Embryonic facial prominence (tissue), 1 donor: ENCODE data around the gene PLCG1.

ENCODE experiments used
- DNase-seq: peaks from one replicate; pipeline ENCODE4 v3.0.0-alpha.2; 2016; ENCODE audit errors: extremely low spot score

The PLCG1 gene

DNA sequence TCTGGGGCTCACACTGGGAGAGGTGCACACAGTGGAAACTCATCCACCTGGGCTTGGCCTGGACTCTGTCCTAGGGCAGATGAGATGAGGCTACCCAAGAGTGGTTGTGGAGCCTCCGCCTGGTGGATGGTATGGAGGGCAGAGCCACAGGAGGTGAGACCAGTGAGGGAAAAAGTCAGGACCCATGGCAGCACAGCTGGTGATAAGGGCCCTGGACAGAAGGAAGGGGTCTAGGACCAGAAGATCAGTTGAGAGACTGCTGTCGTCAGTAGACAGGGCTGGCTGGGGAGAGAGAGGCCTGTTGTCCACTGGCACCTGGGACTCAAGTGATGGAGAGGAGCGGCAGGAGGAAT lies 29.8 kb downstream of the PLCG1 start:
- no peak for DNase-seq

DNA sequence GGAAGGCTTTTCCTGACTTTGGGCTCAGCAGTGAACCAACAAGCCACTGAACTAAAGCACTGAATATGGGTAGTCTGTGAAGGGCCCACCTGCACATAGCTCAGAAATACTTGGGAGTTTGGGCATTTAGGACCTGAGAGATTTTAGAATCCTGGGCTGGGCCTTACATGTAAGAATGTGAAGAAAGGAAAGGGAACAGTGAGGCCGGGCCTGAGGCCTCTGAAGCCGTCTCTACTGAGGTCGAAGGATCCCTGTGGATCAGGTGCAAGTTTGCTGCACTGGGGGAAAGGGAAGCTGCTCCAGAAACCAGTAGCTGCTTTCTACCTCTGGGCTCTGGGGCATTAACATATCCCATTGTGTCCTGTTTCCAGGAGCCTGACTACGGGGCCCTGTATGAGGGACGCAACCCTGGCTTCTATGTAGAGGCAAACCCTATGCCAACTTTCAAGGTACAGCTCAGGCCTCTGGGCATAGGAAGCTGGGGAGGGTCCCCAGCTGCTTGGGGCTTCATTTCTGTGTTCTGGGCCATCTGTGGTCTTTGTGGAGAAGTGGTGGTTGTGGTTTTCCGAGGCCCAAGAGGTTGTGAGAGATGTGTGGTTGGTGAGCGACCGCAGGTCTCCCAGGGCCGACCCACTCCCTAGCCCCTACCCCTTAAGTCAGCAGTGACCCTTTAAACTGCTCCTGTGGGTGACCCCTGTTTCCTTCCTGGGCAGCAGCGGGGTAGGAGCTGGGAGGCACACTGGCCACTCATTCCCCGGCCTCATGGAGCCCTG lies 30.3 kb downstream of the PLCG1 start:
- no peak for DNase-seq

DNA sequence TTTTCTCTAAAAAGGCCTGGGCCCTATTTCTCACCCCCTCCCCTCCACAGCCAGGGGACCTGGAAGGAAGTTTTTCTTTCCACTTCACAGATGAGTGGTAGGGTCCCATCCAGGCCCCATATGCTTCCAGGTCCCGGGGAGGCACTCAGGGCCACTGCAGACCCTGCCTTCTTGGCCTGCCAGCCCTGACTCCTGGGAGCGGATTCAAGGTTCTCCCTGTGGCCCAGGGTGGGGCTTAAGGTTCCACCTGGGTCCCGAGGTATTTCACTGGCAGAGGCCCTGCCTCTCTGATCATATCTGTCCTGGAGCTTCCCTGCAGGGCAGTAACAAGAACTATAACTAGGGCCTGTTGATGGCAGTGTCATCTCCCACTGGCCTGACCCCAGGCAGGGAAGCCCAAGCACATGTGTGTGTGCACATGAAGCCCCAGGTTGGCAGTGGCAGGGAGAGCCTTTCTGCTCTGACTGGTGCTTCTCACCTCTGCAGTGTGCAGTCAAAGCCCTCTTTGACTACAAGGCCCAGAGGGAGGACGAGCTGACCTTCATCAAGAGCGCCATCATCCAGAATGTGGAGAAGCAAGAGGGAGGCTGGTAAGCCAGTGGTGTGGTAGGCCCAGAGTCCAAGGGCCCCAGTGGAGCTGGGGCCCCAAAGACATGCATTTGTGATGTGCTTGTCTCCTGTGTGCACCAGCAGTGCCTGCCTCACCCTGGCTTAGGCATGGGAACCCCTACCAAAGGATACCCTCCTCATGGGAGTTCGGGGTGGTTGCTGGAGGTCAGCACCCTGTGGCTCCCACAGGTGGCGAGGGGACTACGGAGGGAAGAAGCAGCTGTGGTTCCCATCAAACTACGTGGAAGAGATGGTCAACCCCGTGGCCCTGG lies 31.2 kb downstream of the PLCG1 start:
- DNase-seq: no peak

DNA sequence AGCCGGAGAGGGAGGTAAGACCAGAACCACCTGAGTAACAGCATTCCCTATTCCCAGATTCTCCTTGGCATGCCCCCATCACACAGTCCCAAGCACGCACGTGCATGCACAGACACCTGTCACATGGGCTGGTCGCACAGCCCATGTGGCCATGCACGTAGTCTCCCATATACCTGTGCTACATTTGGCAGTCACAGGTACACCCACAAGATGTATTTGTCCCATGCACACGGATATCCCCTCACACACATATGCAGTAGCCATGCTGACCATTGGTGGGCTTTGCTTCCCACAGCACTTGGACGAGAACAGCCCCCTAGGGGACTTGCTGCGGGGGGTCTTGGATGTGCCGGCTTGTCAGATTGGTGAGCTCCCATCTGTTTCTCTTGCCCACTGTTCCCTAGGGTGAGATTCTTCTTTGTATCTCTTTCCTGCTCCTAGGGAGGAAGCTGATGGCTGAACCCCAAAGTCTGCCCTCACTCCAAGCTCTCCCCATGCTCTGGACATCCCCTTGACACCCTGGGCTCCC lies 31.9 kb downstream of the PLCG1 start:
- DNase-seq: no peak

DNA sequence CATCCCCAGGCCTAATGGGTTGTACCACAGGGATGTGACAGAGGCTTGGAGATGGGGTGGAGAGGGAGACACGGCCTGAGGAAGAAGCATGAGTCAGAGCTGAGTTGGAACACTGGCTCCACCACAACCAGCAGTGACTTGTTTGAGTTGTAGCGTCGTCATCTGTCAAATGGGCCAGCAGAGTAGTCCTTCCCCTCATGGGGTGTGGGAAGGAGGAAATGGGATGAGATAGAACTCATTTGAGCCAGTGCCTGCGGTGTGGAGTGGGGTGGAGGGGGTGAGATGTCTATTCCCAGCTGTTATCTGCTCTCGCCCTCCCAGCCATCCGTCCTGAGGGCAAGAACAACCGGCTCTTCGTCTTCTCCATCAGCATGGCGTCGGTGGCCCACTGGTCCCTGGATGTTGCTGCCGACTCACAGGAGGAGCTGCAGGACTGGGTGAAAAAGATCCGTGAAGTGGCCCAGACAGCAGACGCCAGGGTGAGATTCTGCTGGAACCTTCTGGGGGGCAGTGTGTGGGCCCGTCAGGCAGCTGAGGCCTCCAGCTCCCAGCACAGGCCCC lies 32.5 kb downstream of the PLCG1 start:
- DNase-seq: no peak

DNA sequence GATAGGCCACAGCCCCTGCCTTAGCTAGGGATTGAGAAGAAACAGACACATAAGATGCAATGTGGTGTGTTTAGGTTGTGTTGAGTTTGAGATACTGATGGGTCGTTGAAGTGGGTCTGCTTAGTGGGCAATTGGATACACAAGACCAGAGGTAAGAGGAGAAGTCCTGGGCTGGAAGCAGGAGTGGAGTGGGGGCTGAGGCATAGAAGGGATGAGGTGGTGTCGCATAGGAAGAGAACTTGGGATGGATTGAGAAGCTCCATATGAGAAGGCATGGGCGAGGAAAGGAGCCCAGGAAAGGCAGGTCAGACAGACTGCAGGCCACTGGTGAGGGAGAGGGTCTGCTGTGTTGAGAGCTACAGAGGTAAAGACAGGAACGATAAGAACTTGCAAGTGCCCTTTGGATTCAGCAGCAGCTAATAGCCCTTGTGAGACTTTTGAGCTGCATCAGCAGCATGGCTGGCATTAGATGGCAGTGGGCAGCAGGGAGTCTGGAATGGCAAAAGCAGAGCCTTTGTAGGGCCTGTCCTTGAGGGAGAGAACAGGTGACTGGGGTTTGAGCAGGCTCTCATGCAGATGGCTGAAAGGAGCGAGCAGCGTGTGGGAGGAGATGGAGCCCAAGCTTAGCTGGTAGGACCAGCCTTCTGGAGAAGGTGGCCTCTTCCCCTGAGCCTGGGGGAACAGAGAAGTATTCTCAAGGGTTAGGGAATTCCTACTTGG lies 33.2 kb downstream of the PLCG1 start:
- DNase-seq: no peak

DNA sequence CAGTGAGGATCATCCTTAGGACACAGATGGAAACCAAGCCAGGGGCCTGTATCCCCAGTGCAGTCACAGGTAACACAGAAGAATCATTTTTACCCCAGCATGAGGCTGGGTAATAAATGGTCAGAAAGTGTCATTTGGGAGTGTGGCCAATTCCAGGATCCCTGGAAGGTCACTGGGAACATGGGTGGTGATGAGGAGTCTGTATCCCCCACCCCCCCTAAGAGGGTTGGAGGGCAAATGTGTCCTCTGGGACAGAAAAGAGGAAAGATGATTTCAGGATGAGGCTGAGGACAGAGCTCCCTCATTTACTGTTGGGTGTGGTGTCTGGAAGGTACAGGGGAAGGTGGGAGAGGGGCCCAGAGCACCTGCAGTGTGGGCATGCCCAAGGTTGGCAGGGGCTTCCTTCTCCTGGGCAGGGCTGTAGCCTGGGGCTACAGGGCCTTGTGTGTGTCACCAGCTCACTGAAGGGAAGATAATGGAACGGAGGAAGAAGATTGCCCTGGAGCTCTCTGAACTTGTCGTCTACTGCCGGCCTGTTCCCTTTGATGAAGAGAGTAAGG lies 34.5 kb downstream of the PLCG1 start:
- no peak for DNase-seq

DNA sequence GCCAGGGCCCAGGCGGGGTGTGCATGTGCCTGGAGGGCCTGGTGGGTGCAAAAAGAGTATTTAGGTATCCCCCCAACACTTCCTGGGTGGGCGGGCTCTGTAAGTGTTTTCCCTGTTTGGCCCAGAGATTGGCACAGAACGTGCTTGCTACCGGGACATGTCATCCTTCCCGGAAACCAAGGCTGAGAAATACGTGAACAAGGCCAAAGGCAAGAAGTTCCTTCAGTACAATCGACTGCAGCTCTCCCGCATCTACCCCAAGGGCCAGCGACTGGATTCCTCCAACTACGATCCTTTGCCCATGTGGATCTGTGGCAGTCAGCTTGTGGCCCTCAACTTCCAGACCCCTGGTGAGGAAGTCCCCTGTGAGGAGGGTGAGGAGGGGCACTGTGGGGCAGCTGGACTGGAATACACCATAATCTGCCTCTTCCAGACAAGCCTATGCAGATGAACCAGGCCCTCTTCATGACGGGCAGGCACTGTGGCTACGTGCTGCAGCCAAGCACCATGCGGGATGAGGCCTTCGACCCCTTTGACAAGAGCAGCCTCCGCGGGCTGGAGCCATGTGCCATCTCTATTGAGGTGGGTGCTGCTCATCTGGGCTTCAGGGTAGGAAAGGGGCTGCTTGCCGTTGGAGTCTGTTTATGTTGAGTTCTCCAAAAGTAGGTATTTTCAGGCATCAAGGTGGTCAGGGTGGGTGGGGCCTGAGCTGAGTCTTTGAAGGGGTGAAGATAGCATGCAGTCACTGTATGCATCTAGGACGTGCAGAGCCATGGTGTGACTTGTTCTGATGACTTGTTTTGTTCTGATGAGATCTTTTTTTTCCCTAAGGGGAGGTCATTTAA lies 35.2 kb downstream of the PLCG1 start:
- DNase-seq: no peak

DNA sequence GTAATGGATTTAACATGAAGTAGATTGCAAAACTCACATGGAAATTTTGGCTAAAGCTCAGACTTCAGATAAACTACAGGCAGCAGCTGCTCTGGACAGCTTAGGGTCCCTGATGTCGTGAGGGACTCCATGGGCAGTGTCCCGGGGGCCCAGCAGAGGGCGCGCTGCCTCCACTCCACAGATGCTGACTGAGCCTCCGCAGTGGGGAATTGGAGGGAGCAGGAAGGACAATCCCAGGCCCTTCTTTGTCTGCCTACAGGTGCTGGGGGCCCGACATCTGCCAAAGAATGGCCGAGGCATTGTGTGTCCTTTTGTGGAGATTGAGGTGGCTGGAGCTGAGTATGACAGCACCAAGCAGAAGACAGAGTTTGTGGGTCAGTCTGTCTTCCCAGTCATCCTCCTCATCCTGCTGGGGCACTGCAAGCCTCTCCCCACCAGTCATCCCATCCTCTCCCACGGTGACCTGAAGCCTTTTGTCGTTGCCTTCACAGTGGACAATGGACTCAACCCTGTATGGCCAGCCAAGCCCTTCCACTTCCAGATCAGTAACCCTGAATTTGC lies 35.9 kb downstream of the PLCG1 start:
- DNase-seq: no peak

DNA sequence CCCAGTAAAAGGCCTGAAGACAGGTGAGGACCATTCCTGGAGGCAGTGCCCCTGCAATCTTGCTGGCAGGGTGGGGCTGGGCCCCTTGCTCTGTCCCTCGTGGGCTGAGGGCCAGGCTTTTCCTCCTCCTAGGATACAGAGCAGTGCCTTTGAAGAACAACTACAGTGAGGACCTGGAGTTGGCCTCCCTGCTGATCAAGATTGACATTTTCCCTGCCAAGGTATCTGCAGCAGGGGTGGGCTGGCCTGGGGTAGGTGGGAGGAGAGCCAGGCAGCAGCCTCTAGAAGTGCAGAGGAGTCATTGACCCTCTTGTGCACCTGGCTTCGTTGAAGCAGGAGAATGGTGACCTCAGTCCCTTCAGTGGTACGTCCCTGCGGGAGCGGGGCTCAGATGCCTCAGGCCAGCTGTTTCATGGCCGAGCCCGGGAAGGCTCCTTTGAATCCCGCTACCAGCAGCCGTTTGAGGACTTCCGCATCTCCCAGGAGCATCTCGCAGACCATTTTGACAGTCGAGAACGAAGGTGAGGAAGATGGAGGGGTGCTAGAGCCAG lies 36.5 kb downstream of the PLCG1 start:
- DNase-seq: no peak

DNA sequence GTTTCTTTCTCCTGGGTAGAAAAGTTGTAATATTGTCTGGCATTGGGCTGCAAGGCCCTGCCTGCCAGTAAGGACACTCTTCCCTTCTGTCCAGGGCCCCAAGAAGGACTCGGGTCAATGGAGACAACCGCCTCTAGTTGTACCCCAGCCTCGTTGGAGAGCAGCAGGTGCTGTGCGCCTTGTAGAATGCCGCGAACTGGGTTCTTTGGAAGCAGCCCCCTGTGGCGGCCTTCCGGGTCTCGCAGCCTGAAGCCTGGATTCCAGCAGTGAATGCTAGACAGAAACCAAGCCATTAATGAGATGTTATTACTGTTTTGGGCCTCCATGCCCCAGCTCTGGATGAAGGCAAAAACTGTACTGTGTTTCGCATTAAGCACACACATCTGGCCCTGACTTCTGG lies 37.0 kb downstream of the PLCG1 start:
- DNase-seq: no peak

DNA sequence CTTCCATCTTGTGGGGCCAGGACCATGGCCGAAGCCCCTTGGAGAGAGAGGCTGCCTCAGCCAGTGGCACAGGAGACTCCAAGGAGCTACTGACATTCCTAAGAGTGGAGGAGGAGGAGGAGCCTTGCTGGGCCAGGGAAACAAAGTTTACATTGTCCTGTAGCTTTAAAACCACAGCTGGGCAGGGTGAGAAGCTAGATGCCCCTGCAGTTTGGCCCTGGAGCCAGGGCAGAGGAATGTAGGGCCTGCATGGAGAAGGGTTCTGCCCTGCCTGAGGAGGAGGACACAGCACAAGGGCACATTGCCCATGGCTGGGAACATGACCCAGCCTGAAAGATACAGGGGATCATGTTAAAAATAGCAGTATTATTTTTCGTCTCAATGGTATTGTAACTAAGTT lies 37.4 kb downstream of the PLCG1 start:
- DNase-seq: no peak

DNA sequence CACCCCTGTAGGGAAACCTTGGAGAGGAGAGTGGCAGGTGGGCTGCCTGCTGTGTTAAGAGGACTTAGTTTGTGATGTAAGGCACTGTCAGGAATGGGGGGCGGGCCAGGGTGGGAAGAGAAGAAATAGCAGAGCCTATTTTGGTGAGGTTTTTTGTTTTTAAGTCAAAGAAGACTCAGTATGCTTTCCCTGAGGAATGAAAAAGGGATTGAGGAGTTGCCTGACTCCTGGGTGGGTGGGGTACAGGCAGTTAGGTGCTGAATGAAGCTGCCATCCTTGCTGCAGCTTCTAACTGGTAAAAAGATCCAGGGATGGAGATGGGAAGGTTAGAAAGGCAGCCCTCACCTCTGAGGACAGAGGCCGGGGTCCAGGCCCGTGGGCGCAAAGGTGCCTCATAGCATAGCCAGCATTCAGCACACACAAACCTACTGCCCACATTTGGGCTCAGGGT lies 37.9 kb downstream of the PLCG1 start:
- DNase-seq: no peak

DNA sequence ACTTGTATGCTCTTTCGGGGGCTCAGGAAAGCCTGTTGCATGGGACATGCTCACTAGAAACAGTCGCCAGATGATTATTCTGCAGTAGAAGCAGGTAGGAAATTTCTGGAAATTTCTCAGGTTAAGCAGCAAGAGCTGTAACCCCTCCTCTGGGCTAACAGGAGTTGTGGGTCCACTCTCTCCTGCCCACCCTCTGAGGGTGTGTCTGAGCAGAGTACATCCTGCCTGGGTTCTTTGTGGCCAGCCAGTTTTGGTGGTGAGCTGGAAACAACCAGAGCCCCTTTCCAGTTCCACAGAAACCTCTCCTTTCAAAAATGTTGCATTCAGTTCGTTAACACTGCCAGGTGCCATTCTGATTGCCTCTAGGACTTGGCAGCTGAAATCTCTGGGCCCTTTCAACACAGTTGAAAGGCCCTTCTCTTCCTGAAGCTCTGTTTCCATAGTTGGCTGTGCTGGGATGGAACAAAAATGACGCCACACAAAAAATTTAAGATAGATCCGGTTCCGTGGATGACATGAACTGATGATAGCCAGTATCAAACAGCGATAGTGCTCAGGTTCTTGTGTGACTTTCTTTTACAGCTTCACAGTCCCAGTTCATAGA lies 38.5 kb downstream of the PLCG1 start:
- DNase-seq: no peak

DNA sequence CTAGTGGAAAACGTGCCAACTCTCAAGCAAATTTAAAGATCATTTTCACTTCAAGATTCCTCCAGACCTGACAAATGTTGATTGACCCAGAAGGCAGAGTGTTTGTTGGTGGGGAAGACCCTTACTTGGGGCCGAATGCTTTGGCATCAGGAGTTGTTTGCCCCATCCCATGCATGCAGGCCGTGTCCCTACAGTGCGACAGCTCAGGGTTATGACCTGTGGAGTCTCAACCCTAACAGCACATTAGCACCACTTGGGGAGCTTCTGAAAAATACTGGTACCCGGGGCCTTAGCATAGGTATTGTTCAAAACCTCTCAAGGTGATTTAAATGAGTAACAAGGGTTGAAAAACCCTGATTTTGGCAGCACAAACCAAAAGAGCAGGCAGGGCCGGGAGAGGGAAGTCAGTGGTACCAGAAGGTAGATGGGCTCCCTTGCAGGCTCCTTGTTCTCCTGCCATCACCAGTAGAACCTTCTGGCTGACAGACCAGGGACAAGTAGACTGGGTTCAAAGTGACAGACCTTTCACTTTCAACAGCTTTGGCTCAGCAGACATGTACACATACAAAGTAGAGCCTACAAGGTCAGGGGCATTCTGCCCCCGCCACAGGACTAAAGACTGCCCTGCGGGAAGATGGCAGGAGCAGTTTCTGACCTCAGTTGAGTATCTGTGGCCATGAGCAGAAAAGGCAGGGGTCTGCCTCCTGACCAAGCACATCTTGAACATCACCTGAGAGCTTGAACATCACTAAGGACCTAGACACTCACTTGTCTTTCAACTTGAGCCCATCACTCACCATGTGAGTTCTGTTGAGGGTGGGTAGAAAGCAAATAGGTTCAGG lies 39.6 kb downstream of the PLCG1 start:
- no peak for DNase-seq

DNA sequence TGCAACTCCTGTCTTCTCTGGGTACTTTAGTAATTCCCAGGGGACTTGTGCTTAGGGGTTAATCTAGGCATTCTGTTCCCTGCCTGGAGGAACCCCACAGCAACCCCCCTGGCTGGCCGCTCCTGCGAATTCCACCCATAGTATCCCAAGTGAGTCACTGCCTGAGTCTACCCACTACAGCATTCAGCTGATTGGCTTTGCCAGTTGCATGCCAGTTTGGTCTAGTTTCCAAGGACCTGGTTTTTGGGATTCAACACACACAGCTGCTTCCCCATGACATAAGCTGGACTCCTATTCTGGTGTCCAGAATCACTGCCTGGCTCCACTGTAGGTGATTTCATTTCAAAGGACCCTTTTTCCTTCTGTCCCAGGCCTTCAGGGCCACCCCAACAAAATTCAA lies 40.3 kb downstream of the PLCG1 start:
- DNase-seq: no peak

DNA sequence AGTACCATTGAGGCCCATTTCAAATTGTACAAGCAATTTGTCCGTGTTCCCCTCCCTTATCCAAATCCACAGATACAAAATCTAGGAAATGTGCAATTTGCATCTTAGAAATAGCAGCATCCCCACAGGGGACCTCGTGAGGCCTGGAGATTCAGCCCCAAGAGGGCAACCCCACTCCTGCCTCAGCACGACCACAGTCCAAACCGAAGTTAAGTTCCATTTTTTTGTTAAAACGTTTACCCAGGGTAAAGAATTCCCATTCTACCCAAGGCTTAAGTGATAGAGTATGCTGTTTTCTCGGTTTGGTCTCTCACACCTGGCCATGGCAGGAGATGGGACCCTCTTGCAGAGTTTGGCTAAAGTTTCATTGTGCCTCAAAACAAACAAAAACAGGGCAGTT lies 41.2 kb downstream of the PLCG1 start:
- DNase-seq: no peak

DNA sequence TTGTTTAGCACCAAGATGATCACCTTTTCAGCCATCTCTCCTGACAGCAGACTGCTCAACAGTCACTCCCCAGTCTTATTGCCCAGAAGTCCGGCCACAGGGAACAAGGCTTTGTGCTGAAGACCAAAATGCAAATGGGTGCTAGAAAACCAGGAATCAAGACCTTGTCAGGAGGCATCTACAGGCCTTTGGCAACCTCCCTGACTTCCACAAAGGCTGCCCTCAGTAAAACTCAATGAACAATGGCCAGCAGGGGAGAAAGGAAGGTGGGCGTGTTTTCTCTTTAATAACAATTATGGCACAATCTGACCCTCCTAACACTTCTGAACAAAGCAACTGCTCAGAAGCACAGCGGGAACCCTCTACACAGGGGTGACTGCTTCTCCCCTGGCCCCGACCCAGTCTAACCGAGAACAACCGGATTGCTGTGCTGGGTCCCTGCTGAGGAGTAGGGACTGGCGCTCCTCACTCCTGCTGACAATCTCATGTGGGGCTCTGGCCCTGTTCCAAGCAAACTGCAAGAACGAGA lies 41.6 kb downstream of the PLCG1 start:
- no peak for DNase-seq
